ENCODE measurements around the gene TMEM163. TPM values are rescaled to one million over a fixed set of nuclear protein-coding genes. Genes with fewer than 3 reads are reported as not detected.

Gene TMEM163
- total and polyA plus RNA-seq, 2 donors (not counting 3 experiments of a cell fraction or from before 2014, with no cell fraction given): 1.0 to 2.8 TPM

GRCh38 chr2:134594399-134594798, 124.4 kb downstream of the TMEM163 start:
- Histone ChIP-seq H3K9me1 (replicated peaks; ENCODE audit: control insufficient read depth, extremely low read depth, insufficient read depth, low read length) (no peaks in the 10 kb centered on the region), H3K4me2 (ENCODE audit: insufficient read depth, low read length) (no peak overlapping the region), H3K9me3 (replicated peaks; ENCODE audit: control insufficient read depth, insufficient read depth, low read length) (no peaks in the 10 kb centered on the region), H3K36me3 (ENCODE audit: control insufficient read depth in 2 of 2, extremely low read depth in 1 of 2, insufficient read depth in 2 of 2, low read length in 2 of 2) (no peaks in the 10 kb centered on the region), H3K79me2 (ENCODE audit: control insufficient read depth, insufficient read depth, low read length) (no peaks in the 10 kb centered on the region), H4K20me1 (replicated peaks; ENCODE audit: control insufficient read depth, extremely low read depth, insufficient read depth, low read length) (no peaks in the 10 kb centered on the region), H3K4me1 (ENCODE audit: control insufficient read depth, extremely low read depth, insufficient read depth, low read length) (no peaks in the 10 kb centered on the region), H2AFZ (ENCODE audit: low read depth, low read length) (no peak overlapping the region), H3K27ac (ENCODE audit: insufficient read depth, low read depth, low read length) (no peak overlapping the region), H3K9ac (replicated peaks; ENCODE audit: extremely low read depth, insufficient read depth, low read length) (no peak overlapping the region), H3K4me3 (replicated peaks in 1 of 3; ENCODE audit: insufficient read depth in 1 of 3, low read depth in 1 of 3, low read length in 3 of 3) (no peak overlapping the region), H3K27me3 (ENCODE audit: control insufficient read depth in 2 of 2, insufficient read depth in 2 of 2, low read length in 2 of 2) (no peaks in the 10 kb centered on the region)
- POLR2A ChIA-PET: no interaction called here
- dilution Hi-C loops (cut with MboI; ENCODE audit: extremely low pct_ligation_motif_present, low sequenced_read_pairs) (no loop called here), intact Hi-C loops (cut with micrococcal nuclease) (no loop called here)
- FAIRE-seq (no peak), DNase-seq (ENCODE audit: low read depth, low spot score) (no peak)
- TF ChIP-seq FOS (IDR thresholded peaks at IDR 0.05; ENCODE audit: borderline replicate concordance, insufficient read depth, low read length): no peak
- no peak for TF ChIP-seq JUN (IDR thresholded peaks at IDR 0.05; ENCODE audit: borderline replicate concordance, insufficient read depth, insufficient read length, low read depth)
- TF ChIP-seq MYC (IDR thresholded peaks at IDR 0.05; ENCODE audit: low read depth, low read length): no peak
- no peak for TF ChIP-seq CTCF (IDR thresholded peaks at IDR 0.05; ENCODE audit: extremely low read depth in 1 of 2, insufficient read depth in 1 of 2, low read depth in 1 of 2, low read length in 2 of 2)
- TF ChIP-seq POLR2AphosphoS5 (IDR thresholded peaks at IDR 0.05; ENCODE audit: insufficient read depth, low read depth, low read length): no peak
- TF ChIP-seq MAX (IDR thresholded peaks at IDR 0.05; ENCODE audit: insufficient read depth, insufficient read length): no peak
- TF ChIP-seq POLR2A (IDR thresholded peaks at IDR 0.05; ENCODE audit: low read depth, low read length): no peak
- TF ChIP-seq GATA2 (IDR thresholded peaks at IDR 0.05; ENCODE audit: insufficient read depth, insufficient read length, low read depth, low read length): no peak
- TF ChIP-seq EZH2 (IDR thresholded peaks at IDR 0.05; ENCODE audit: borderline replicate concordance, low read depth, low read length, severe bottlenecking): no peak
- no TSS peak for BruUV-seq (replicated peaks)
- CTCF ChIA-PET: no interaction called here
